Mucosa of stomach (tissue), 1 donor: ENCODE results near the gene DDAH1.

Source experiments
- H3K27me3 ChIP-seq: one replicate; pipeline ENCODE4 v1.7.0; 2013; ENCODE audit warnings: mild to moderate bottlenecking, low read length; ENCODE audit not compliant: control insufficient read depth, insufficient read depth
- H3K36me3 ChIP-seq: one replicate; pipeline ENCODE4 v1.7.0; 2013; ENCODE audit warnings: low read length; ENCODE audit not compliant: control insufficient read depth, insufficient read depth
- H3K4me1 ChIP-seq: one replicate; pipeline ENCODE4 v1.7.0; 2013; ENCODE audit warnings: mild to moderate bottlenecking, low read length; ENCODE audit not compliant: control insufficient read depth, insufficient read depth
- H3K4me3 ChIP-seq: one replicate; pipeline ENCODE4 v1.7.0; 2013; ENCODE audit warnings: low read length
- H3K9ac ChIP-seq: one replicate; pipeline ENCODE4 v1.7.0; 2013; ENCODE audit warnings: mild to moderate bottlenecking, low read length, moderate library complexity
- H3K9me3 ChIP-seq: one replicate; pipeline ENCODE4 v1.7.0; 2013; ENCODE audit warnings: mild to moderate bottlenecking, low read length, moderate library complexity; ENCODE audit not compliant: control insufficient read depth
- donor health status: Pancreatic carcinoma.

DDAH1 gene

GRCh38 chr1:85327759-85328158, 137.2 kb downstream of the DDAH1 start:
- H3K36me3 ChIP-seq: no peaks in the 10 kb centered on the region
- no peaks in the 10 kb centered on the region for H3K27me3 ChIP-seq
- H3K9me3 ChIP-seq: no peaks in the 10 kb centered on the region
- H3K4me3 ChIP-seq: no peak overlapping the region
- H3K9ac ChIP-seq: no peak overlapping the region
- H3K4me1 ChIP-seq: peaks cover 12% of the 10 kb centered on the region

DNA sequence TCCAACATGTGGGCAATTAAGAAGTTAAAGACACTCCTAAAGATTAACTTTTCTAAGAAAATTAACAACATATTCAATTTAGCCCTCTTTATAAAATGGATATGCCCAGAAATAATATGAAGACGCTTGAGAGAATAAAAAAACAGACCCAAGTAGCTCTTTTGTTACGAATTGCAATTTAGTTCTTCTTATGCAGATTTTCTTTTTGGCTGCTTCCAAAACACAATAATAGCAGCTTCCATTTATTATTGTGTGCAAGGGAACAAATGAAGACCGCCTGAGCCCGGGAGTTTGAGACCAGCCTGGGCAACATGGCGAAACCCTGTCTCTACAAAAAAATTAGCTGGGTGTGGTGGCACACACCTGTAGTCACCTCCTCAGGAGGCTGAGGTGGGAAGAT, 138.1 kb downstream of the DDAH1 start:
- H3K36me3 ChIP-seq: no peaks in the 10 kb centered on the region
- peaks cover 12% of the 10 kb centered on the region for H3K4me1 ChIP-seq
- H3K27me3 ChIP-seq: no peaks in the 10 kb centered on the region
- H3K9ac ChIP-seq: no peak overlapping the region
- H3K9me3 ChIP-seq: no peaks in the 10 kb centered on the region
- no peak overlapping the region for H3K4me3 ChIP-seq

- no peak overlapping the region for H3K9ac ChIP-seq
- H3K4me1 ChIP-seq: peaks cover 12% of the 10 kb centered on the region
- H3K9me3 ChIP-seq: no peaks in the 10 kb centered on the region
- H3K4me3 ChIP-seq: no peak overlapping the region
- H3K36me3 ChIP-seq: no peaks in the 10 kb centered on the region
- H3K27me3 ChIP-seq: no peaks in the 10 kb centered on the region
Measured at GRCh38 chr1:85326336-85326735, 138.6 kb downstream of the DDAH1 start.

DNA sequence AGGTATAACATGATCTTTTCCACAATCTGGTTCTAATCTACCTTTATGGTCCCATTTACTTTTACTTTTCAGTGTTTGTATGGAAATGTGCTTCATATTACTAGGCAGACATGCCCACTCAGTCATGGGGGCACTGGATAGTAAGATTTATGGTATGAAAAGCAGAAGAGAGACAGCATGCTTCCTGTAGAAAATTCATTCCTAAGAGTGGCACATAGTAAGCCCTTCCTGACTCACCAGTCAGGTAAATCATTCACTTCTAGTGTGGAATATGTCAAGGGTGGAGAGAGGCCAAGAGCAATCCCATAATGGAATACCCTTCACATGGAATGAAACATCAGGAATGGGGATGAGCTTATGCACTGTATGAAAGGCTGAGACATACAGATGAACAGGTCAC, 139.0 kb downstream of the DDAH1 start:
- no peaks in the 10 kb centered on the region for H3K36me3 ChIP-seq

GRCh38 chr1:85323770-85324169, 141.2 kb downstream of the DDAH1 start:
- no peak overlapping the region for H3K9ac ChIP-seq
- H3K4me3 ChIP-seq: no peak overlapping the region
- no peaks in the 10 kb centered on the region for H3K27me3 ChIP-seq
- no peaks in the 10 kb centered on the region for H3K36me3 ChIP-seq
- H3K9me3 ChIP-seq: no peaks in the 10 kb centered on the region
- no peaks in the 10 kb centered on the region for H3K4me1 ChIP-seq

More for the DNA sequence above, 139.0 kb downstream of the DDAH1 start:
- no peaks in the 10 kb centered on the region for H3K27me3 ChIP-seq
- peaks cover 12% of the 10 kb centered on the region for H3K4me1 ChIP-seq
- H3K9ac ChIP-seq: no peak overlapping the region
- no peak overlapping the region for H3K4me3 ChIP-seq
- no peaks in the 10 kb centered on the region for H3K9me3 ChIP-seq

DNA sequence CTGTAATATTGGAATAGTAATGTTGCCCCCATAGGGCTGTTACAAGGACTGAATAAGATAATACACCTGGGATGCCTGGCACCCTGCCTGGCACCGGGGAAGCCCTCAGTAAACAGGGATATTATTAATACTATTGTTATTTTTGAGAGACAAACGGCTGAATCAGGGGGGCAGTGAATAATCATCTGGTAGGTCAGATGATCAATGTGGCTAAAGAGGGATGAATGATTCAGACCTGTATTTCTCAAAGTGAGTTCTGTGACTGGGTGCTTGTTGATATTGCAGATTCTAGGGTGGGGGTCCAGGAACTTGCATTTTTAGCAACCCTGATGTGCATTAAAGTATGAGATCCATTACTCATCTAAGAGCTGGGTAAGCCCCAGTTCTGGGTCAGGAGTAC, 142.3 kb downstream of the DDAH1 start:
- H3K4me3 ChIP-seq: no peak overlapping the region
- no peaks in the 10 kb centered on the region for H3K27me3 ChIP-seq
- no peaks in the 10 kb centered on the region for H3K9me3 ChIP-seq
- H3K4me1 ChIP-seq: no peaks in the 10 kb centered on the region
- H3K9ac ChIP-seq: no peak overlapping the region
- H3K36me3 ChIP-seq: no peaks in the 10 kb centered on the region

DNA sequence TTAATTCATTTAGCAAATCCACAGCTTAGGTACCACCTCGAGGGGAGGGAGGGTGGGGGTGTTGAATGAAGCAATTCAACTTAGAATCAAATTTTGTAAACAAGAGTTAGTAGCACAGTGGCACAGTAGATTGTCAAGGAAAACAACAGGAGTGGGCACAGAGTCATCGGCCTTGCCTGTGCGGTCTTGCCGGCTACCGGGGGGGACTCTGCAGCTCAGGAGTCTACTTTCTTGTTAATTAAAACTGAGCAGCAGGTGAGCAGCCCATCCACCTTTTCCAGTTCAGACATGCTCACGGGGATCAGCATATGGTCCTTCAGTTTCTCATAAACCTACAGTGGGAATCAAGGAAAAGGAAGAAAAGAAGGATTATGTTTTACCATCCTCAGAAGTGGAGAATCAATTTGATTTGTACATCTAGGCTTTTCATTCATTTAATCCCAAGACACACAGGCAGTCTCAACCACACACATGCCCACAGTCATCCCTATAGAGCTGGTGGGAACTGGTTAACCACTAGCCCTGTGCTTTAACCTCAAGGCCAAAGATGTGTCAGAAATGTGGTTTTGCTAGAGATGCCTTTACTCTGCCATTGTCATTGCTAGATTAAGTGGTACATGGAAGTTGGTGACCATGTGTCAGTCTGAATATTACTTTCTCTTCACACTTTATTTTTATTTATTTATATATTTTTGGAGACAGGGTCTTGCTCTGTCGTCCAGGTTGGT, 143.6 kb downstream of the DDAH1 start:
- H3K27me3 ChIP-seq: no peaks in the 10 kb centered on the region
- no peak overlapping the region for H3K4me3 ChIP-seq
- no peaks in the 10 kb centered on the region for H3K4me1 ChIP-seq
- no peaks in the 10 kb centered on the region for H3K9me3 ChIP-seq
- no peak overlapping the region for H3K9ac ChIP-seq
- no peaks in the 10 kb centered on the region for H3K36me3 ChIP-seq

DNA sequence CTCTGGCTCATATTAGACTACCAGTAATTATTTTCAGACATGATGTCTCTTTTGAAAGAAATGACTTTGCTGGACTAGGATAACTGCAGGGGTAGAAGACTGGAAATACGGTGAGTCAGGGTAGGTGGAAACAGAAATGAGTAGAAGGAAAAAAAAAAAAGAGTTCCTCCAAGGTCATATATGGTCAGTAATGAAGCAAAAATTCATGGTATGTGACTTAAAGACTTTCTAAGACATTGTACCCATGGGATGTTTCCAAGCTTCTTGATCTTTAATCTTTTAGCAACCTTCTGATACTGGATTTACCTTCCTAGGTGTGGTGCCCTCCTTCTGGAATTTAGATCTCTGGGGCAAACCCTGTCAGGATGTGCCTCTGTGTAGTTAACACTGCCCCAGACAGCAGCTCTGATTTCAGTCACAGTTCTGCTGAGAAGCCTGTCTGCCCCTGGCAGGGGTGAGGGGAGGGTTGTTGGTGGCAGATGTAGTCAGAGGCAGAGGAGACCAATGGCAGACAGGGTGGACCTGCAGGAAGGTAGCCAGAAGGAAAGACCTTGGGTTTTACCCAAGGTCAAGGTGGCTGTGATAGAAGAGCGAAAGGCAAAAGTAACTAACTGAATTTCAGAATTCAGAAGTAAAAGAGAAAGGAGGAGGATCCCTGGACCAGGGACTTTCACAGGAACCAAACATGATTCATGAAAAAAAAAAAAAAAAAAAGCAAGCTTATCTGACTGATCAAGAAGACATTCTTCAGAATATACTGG, 144.4 kb downstream of the DDAH1 start:
- Histone ChIP-seq H3K4me3 (no peak overlapping the region), H3K9ac (no peak overlapping the region), H3K9me3 (no peaks in the 10 kb centered on the region), H3K27me3 (no peaks in the 10 kb centered on the region), H3K4me1 (no peaks in the 10 kb centered on the region), H3K36me3 (no peaks in the 10 kb centered on the region)

DNA sequence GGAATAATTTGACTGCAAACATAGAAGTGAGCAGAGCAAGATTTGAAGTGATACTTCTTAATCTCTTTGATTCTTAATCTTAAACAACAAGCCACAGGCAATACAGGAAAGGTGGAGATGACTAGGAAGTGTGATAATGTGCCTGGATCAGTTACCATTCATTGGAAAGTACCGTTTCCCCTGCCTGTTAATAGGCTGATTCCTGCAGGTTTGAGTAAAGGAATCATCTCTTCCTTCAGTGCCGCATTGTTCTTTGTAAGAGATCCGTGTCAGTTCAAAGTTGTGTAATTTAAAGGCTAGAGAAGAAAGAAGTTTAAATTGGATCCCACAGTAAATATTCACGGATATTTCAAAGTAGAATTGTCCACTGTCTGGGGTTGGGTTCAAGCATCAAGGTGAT, 145.0 kb downstream of the DDAH1 start:
- Histone ChIP-seq H3K9me3 (no peaks in the 10 kb centered on the region), H3K4me3 (no peak overlapping the region)

DNA sequence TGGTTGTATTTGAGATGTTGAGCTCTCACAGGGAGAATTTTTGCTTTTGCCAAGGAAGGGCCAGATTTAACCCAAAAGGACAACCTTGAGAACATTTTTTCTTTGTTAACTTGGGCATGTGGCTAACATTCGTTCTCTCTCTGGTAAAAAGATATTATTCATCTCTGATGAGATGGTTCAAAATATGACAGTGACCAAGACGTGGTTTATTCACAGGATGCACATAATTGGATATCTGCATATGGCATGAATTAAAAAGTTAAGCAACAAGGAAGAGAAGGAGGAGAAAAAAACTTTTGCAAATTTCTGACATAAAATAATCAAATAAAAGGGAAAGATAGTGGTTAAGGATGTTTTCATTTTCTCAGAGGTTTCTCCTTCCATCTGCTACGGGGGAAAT, 145.5 kb downstream of the DDAH1 start:
- Histone ChIP-seq H3K9ac (no peak overlapping the region), H3K27me3 (no peaks in the 10 kb centered on the region), H3K36me3 (no peaks in the 10 kb centered on the region), H3K9me3 (no peaks in the 10 kb centered on the region), H3K4me3 (no peak overlapping the region), H3K4me1 (no peaks in the 10 kb centered on the region)

More for the DNA sequence above, 145.0 kb downstream of the DDAH1 start:
- Histone ChIP-seq H3K27me3 (no peaks in the 10 kb centered on the region), H3K4me1 (no peaks in the 10 kb centered on the region), H3K9ac (no peak overlapping the region), H3K36me3 (no peaks in the 10 kb centered on the region)

- no peak overlapping the region for H3K4me3 ChIP-seq
- no peaks in the 10 kb centered on the region for H3K27me3 ChIP-seq
- no peaks in the 10 kb centered on the region for H3K36me3 ChIP-seq
- no peak overlapping the region for H3K9ac ChIP-seq
- H3K4me1 ChIP-seq: no peaks in the 10 kb centered on the region
- no peaks in the 10 kb centered on the region for H3K9me3 ChIP-seq
Measured at GRCh38 chr1:85318217-85318616, 146.7 kb downstream of the DDAH1 start.

GRCh38 chr1:85317560-85317959, 147.4 kb downstream of the DDAH1 start:
- Histone ChIP-seq H3K36me3 (no peaks in the 10 kb centered on the region), H3K4me1 (no peaks in the 10 kb centered on the region), H3K9ac (no peak overlapping the region), H3K4me3 (no peak overlapping the region), H3K9me3 (no peaks in the 10 kb centered on the region), H3K27me3 (no peaks in the 10 kb centered on the region)
